Effector CD8-positive, alpha-beta T cell (primary cell): Measurements from ENCODE around the gene APOBEC3F.
"Not testable (repeated sequence)": the region's sequence is repeated elsewhere in the genome, so short reads cannot be mapped to it uniquely, and the experiment has no call there.

Experiments used
- DNase-seq: peaks from one replicate; lab custom pipeline; 2025; lab: John Stamatoyannopoulos, UW

APOBEC3F gene

GRCh38 chr22:39027717-39028116 is 12.9 kb upstream of the APOBEC3F start:
- no peak for DNase-seq

GRCh38 chr22:39028281-39028680 is 12.4 kb upstream of the APOBEC3F start:
- no peak for DNase-seq

GRCh38 chr22:39029227-39029626 is 11.4 kb upstream of the APOBEC3F start:
- DNase-seq, result no peak

- no peak for DNase-seq
These were observed 10.0 kb upstream of the APOBEC3F start for GRCh38 chr22:39030705-39031104.

- not testable (repeated sequence) for DNase-seq
These were observed 9.0 kb upstream of the APOBEC3F start for GRCh38 chr22:39031434-39032295.

GRCh38 chr22:39037071-39037470 is 3.6 kb upstream of the APOBEC3F start:
- DNase-seq, result not testable (repeated sequence)

- DNase-seq, result no peak
These were observed 1.1 kb upstream of the APOBEC3F start for GRCh38 chr22:39039306-39040126.

- DNase-seq, result not testable (repeated sequence)
These were observed 518 bp upstream of the APOBEC3F start for GRCh38 chr22:39040155-39040537.

- no peak for DNase-seq
These were observed 1.2 kb downstream of the APOBEC3F start for GRCh38 chr22:39041908-39042307.

GRCh38 chr22:39043063-39043462 is 2.4 kb downstream of the APOBEC3F start:
- not testable (repeated sequence) for DNase-seq

- DNase-seq, result not testable (repeated sequence)
These were observed 4.5 kb downstream of the APOBEC3F start for GRCh38 chr22:39045136-39045535.

- not testable (repeated sequence) for DNase-seq
These were observed 8.8 kb downstream of the APOBEC3F start for GRCh38 chr22:39049486-39049885.

- DNase-seq, result not testable (repeated sequence)
These were observed 11.3 kb downstream of the APOBEC3F start for GRCh38 chr22:39051844-39052495.

- no peak for DNase-seq
These were observed 15.0 kb downstream of the APOBEC3F start for GRCh38 chr22:39055658-39056057.

GRCh38 chr22:39061290-39061689 is 20.6 kb downstream of the APOBEC3F start:
- not testable (repeated sequence) for DNase-seq

- DNase-seq, result not testable (repeated sequence)
These were observed 21.3 kb downstream of the APOBEC3F start for GRCh38 chr22:39061951-39062350.

- DNase-seq, result not testable (repeated sequence)
These were observed 23.2 kb downstream of the APOBEC3F start for GRCh38 chr22:39063904-39064303.

- DNase-seq, result not testable (repeated sequence)
These were observed 26.0 kb downstream of the APOBEC3F start for GRCh38 chr22:39066442-39067276.

- no peak for DNase-seq
These were observed 27.5 kb downstream of the APOBEC3F start for GRCh38 chr22:39068033-39068785.

- DNase-seq, result no peak
These were observed 29.5 kb downstream of the APOBEC3F start for GRCh38 chr22:39070186-39070585.

GRCh38 chr22:39072581-39072981 is 31.9 kb downstream of the APOBEC3F start:
- DNase-seq, result not testable (repeated sequence)
